Measurements from ENCODE around the gene CTNND2.

GRCh38 chr5:11398728-11399127, 505.5 kb downstream of the CTNND2 start:
- TF ChIP-seq, protein P1, sequence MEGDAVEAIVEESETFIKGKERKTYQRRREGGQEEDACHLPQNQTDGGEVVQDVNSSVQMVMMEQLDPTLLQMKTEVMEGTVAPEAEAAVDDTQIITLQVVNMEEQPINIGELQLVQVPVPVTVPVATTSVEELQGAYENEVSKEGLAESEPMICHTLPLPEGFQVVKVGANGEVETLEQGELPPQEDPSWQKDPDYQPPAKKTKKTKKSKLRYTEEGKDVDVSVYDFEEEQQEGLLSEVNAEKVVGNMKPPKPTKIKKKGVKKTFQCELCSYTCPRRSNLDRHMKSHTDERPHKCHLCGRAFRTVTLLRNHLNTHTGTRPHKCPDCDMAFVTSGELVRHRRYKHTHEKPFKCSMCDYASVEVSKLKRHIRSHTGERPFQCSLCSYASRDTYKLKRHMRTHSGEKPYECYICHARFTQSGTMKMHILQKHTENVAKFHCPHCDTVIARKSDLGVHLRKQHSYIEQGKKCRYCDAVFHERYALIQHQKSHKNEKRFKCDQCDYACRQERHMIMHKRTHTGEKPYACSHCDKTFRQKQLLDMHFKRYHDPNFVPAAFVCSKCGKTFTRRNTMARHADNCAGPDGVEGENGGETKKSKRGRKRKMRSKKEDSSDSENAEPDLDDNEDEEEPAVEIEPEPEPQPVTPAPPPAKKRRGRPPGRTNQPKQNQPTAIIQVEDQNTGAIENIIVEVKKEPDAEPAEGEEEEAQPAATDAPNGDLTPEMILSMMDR (IDR thresholded peaks at IDR 0.05; ENCODE audit: poor library complexity, severe bottlenecking) = no peak
- TF ChIP-seq POLR2AphosphoS5 (IDR thresholded peaks at IDR 0.05) (no peak), EP300 (conservative IDR thresholded peaks at IDR 0.05; ENCODE audit: poor library complexity, severe bottlenecking) (no peak), RAD21 (conservative IDR thresholded peaks at IDR 0.05) (no peak), TAF1 (IDR thresholded peaks at IDR 0.05; ENCODE audit: low read depth) (no peak), SMC3 (conservative IDR thresholded peaks at IDR 0.05; ENCODE audit: poor library complexity) (no peak), EZH2 (IDR thresholded peaks at IDR 0.05; ENCODE audit: borderline replicate concordance, insufficient read depth, low read length, poor library complexity, severe bottlenecking) (no peak)
- TF ChIP-seq, protein P2, sequence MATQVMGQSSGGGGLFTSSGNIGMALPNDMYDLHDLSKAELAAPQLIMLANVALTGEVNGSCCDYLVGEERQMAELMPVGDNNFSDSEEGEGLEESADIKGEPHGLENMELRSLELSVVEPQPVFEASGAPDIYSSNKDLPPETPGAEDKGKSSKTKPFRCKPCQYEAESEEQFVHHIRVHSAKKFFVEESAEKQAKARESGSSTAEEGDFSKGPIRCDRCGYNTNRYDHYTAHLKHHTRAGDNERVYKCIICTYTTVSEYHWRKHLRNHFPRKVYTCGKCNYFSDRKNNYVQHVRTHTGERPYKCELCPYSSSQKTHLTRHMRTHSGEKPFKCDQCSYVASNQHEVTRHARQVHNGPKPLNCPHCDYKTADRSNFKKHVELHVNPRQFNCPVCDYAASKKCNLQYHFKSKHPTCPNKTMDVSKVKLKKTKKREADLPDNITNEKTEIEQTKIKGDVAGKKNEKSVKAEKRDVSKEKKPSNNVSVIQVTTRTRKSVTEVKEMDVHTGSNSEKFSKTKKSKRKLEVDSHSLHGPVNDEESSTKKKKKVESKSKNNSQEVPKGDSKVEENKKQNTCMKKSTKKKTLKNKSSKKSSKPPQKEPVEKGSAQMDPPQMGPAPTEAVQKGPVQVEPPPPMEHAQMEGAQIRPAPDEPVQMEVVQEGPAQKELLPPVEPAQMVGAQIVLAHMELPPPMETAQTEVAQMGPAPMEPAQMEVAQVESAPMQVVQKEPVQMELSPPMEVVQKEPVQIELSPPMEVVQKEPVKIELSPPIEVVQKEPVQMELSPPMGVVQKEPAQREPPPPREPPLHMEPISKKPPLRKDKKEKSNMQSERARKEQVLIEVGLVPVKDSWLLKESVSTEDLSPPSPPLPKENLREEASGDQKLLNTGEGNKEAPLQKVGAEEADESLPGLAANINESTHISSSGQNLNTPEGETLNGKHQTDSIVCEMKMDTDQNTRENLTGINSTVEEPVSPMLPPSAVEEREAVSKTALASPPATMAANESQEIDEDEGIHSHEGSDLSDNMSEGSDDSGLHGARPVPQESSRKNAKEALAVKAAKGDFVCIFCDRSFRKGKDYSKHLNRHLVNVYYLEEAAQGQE (IDR thresholded peaks at IDR 0.05; ENCODE audit: borderline replicate concordance) = no peak
